ENCODE data around the gene RBFA.
"Not testable (repeated sequence)": the region's sequence is repeated elsewhere in the genome, so short reads cannot be mapped to it uniquely, and the experiment has no call there.

RBFA gene

DNA sequence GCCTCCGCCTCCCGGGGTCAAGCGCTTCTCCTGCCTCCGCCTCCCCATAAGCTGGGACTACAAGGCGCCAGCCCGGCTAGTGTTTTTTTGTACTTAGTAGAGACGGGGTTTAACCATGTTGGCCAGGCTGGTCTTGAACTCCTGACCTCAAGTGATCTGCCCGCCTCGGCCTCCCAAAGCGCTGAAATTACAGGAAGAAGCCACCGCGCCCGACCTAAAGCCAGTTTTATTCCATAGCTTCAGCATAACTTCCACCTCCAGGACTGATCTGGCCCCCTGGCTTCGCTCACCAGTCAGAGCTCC is 45.1 kb upstream of the RBFA start:
- peaks cover 51% of the 10 kb centered on the region for H3K79me2 ChIP-seq (ENCODE audit: control insufficient read depth, low read length)
- H3K36me3 ChIP-seq (ENCODE audit: control insufficient read depth, low read length) = peaks cover 38% of the 10 kb centered on the region
- peaks cover 11% of the 10 kb centered on the region for H3K27me3 ChIP-seq (ENCODE audit: control insufficient read depth, low read length)
- peaks cover 26% of the 10 kb centered on the region for H3K4me1 ChIP-seq (ENCODE audit: control insufficient read depth, low read length)
- peak overlapping the region; percentile 74 for H3K4me2 ChIP-seq (ENCODE audit: low read length)
- TF ChIP-seq, protein P1, sequence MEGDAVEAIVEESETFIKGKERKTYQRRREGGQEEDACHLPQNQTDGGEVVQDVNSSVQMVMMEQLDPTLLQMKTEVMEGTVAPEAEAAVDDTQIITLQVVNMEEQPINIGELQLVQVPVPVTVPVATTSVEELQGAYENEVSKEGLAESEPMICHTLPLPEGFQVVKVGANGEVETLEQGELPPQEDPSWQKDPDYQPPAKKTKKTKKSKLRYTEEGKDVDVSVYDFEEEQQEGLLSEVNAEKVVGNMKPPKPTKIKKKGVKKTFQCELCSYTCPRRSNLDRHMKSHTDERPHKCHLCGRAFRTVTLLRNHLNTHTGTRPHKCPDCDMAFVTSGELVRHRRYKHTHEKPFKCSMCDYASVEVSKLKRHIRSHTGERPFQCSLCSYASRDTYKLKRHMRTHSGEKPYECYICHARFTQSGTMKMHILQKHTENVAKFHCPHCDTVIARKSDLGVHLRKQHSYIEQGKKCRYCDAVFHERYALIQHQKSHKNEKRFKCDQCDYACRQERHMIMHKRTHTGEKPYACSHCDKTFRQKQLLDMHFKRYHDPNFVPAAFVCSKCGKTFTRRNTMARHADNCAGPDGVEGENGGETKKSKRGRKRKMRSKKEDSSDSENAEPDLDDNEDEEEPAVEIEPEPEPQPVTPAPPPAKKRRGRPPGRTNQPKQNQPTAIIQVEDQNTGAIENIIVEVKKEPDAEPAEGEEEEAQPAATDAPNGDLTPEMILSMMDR (IDR thresholded peaks at IDR 0.05; ENCODE audit: low read depth, low read length, poor library complexity, severe bottlenecking) = no peak
- TF ChIP-seq EZH2phosphoT487 (IDR thresholded peaks at IDR 0.05; ENCODE audit: borderline replicate concordance, low read length) = no peak
- peaks cover 33% of the 10 kb centered on the region; the same call in 1 of the 2 replicates for H4K20me1 ChIP-seq (ENCODE audit: control insufficient read depth, insufficient read depth, low read depth, low read length)
- no peaks in the 10 kb centered on the region for H3F3A ChIP-seq (ENCODE audit: control insufficient read depth, insufficient read depth)
- H3K27ac ChIP-seq (ENCODE audit: low read depth, low read length) = no peak overlapping the region
- no peaks in the 10 kb centered on the region for H3K9me2 ChIP-seq (replicated peaks; ENCODE audit: control insufficient read depth, low read length)
- H3K4me3 ChIP-seq (ENCODE audit: low read length) = peak overlapping the region; percentile 93
- H3K9me3 ChIP-seq (ENCODE audit: control insufficient read depth, insufficient read depth, low read length) = no peaks in the 10 kb centered on the region

DNA sequence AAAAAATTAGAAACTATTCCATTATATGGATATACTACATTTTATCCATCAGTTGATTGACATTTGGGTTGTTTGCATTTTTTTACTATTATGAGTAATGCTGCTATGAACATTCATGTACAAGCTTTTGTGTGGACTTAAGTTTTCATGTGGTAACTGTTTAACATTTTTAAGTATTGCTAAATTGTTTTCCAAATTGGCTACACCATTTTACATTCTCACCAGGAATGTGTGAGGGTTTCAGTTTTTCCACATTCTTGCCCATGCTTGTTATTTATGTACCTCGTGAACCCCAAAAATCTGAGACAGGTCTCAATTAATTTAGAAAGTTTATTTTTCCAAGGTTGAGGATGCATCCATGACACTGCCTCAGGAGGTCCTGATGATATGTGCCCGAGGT is 42.7 kb upstream of the RBFA start:
- Histone ChIP-seq H4K20me1 (ENCODE audit: control insufficient read depth, insufficient read depth, low read depth, low read length) (peaks cover 11% of the 10 kb centered on the region; the same call in 1 of the 2 replicates), H3K4me1 (ENCODE audit: control insufficient read depth, low read length) (peaks cover 13% of the 10 kb centered on the region), H3K4me2 (ENCODE audit: low read length) (no peak overlapping the region), H3F3A (ENCODE audit: control insufficient read depth, insufficient read depth) (no peaks in the 10 kb centered on the region), H3K27me3 (ENCODE audit: control insufficient read depth, low read length) (peaks cover 16% of the 10 kb centered on the region), H3K36me3 (ENCODE audit: control insufficient read depth, low read length) (peaks cover 15% of the 10 kb centered on the region), H3K9me3 (ENCODE audit: control insufficient read depth, insufficient read depth, low read length) (no peaks in the 10 kb centered on the region), H3K9me2 (replicated peaks; ENCODE audit: control insufficient read depth, low read length) (no peaks in the 10 kb centered on the region), H3K27ac (ENCODE audit: low read depth, low read length) (no peak overlapping the region), H3K4me3 (ENCODE audit: low read length) (no peak overlapping the region), H3K79me2 (ENCODE audit: control insufficient read depth, low read length) (peaks cover 27% of the 10 kb centered on the region)
- TF ChIP-seq, protein P1 (IDR thresholded peaks at IDR 0.05; ENCODE audit: low read depth, low read length, poor library complexity, severe bottlenecking) = no peak
- no peak for TF ChIP-seq EZH2phosphoT487 (IDR thresholded peaks at IDR 0.05; ENCODE audit: borderline replicate concordance, low read length)

DNA sequence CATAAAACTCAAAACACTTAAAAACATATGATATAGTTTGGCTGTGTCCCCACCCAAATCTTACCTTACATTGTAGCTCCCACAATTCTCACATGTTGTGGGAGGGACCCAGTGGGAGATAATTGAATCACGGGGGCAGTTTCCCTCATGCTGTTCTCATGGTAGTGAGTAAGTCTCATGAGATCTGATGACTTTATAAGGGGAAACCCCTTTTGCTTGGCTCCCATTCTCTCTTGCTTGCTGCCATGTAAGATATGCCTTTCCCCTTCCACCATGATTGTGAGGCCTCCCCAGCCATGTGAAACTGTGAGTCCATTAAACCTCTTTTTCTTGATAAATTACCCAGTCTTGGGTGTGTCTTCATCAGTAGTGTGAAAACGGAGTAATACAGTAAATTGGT is 34.5 kb upstream of the RBFA start:
- H3K9me2 ChIP-seq (replicated peaks; ENCODE audit: control insufficient read depth, low read length); H3K79me2 ChIP-seq (ENCODE audit: control insufficient read depth, low read length); H3F3A ChIP-seq (ENCODE audit: control insufficient read depth, insufficient read depth); H3K27ac ChIP-seq (ENCODE audit: low read depth, low read length); H3K4me3 ChIP-seq (ENCODE audit: low read length); H3K36me3 ChIP-seq (ENCODE audit: control insufficient read depth, low read length); H4K20me1 ChIP-seq (ENCODE audit: control insufficient read depth, insufficient read depth, low read depth, low read length); H3K4me2 ChIP-seq (ENCODE audit: low read length); H3K4me1 ChIP-seq (ENCODE audit: control insufficient read depth, low read length); H3K27me3 ChIP-seq (ENCODE audit: control insufficient read depth, low read length): not testable (repeated sequence)
- H3K9me3 ChIP-seq (ENCODE audit: control insufficient read depth, insufficient read depth, low read length) = peaks cover 22% of the 10 kb centered on the region

DNA sequence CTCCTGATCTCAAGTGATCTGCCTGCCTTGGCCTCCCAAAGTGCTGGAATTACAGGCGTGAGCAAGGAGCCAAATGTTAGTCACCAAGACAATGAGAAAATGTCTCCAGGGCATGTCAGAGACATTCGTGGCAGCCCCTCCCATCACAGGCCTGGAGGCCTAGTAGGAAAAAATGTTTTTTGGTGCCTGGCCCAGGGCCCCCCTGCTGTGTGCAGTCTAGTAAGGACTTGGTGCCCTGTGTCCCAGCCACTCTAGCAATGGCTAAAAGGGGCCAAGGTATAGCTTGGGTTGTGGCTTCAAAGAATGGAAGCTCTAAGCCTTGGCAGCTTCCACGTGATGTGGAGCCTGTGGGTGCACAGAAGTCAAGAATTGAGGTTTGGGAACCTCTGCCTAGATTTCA is 33.4 kb upstream of the RBFA start:
- Histone ChIP-seq H3K27me3 (ENCODE audit: control insufficient read depth, low read length) (no peaks in the 10 kb centered on the region), H4K20me1 (ENCODE audit: control insufficient read depth, insufficient read depth, low read depth, low read length) (no peaks in the 10 kb centered on the region), H3K4me1 (ENCODE audit: control insufficient read depth, low read length) (no peaks in the 10 kb centered on the region), H3F3A (ENCODE audit: control insufficient read depth, insufficient read depth) (no peaks in the 10 kb centered on the region), H3K27ac (ENCODE audit: low read depth, low read length) (no peak overlapping the region), H3K4me3 (ENCODE audit: low read length) (no peak overlapping the region), H3K9me2 (replicated peaks; ENCODE audit: control insufficient read depth, low read length) (no peaks in the 10 kb centered on the region), H3K9me3 (ENCODE audit: control insufficient read depth, insufficient read depth, low read length) (peaks cover 22% of the 10 kb centered on the region), H3K4me2 (ENCODE audit: low read length) (no peak overlapping the region), H3K79me2 (ENCODE audit: control insufficient read depth, low read length) (no peaks in the 10 kb centered on the region), H3K36me3 (ENCODE audit: control insufficient read depth, low read length) (no peaks in the 10 kb centered on the region)
- TF ChIP-seq EZH2phosphoT487 (IDR thresholded peaks at IDR 0.05; ENCODE audit: borderline replicate concordance, low read length) = no peak
- TF ChIP-seq, protein P1 (IDR thresholded peaks at IDR 0.05; ENCODE audit: low read depth, low read length, poor library complexity, severe bottlenecking) = no peak

All from DOHH2 (cell line).